Stimulated activated CD4-positive, alpha-beta T cell treated with anti-CD3 and anti-CD28 coated beads, Interleukin-15, amount 100 ng/mL, for 24 hours (primary cell): ENCODE results near the gene TRMT2A.
A peak's percentile ranks its signal among the peaks of the same experiment; 100 is the strongest.

Source experiments
- DNase-seq: peaks from one replicate; pipeline ENCODE4 v3.0.0-alpha.2; 2020

Gene TRMT2A

DNA sequence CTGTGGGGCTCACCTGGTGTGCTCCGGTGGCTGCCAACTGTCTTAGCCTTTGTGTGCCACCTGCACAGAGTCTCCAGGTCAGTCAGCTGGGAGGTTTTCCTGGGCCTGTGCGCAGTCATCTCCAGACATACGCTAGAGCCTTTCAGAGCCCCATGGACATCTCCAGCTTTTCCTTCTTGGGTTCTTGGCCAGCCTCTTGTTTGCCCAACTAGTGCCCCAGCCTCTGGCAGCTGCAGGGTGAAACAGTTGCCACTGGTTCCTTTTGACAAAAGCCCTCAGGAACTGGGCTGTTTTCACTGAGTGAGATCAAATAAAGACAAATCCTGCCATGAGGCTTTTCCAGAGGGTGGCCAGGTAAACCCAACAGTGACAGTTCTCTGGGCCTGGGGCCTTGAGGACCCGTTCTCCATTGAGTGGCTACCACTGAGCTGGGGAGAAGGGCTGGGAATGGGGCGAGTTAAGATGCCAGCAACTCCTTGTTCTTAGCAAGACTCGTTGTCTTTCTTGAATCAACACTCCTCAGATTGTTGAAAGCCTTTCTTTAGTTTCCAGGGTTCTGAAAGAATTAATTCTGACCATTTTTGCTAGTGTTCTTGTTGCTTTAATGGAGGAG, 17.8 kb downstream of the TRMT2A start:
- no peak for DNase-seq

DNA sequence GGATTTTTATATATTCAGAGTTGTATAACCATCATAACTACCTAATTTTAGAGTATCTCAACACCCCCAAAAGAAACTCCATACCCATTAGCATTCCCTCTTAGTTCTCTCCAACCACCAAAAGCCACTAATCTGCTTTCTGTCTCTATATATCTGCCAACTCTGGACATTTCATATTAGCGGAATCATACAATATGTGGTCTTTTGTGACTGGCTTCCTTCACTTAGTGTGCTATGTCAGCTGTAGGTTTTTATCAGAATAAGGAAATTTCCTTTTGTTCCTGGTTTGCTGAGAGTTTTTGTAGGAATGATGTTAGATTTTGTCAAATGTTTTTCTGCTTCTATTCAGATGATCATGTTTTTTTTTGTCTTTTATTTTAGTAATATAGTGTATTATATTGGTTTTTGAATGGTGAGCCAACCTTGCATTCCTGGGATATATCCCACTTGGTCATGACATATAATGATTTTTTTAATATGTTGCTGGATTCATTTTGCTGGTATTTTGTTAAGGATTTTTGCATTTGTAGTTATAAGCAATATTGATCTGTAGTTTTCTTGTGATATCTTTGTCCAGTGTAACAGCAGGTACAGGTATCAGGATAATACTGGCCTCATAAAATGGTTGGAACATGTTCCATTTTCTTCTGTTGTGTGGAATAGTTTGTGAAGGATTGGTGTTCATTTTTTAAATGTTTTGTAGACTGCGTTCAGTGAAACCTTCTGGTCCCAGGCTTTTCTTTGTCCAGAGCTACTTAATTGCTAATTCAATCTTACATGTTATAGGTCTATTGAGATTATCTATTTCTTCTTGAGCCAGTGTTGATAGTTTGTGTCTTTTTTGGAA, 20.2 kb downstream of the TRMT2A start:
- DNase-seq, result no peak

DNA sequence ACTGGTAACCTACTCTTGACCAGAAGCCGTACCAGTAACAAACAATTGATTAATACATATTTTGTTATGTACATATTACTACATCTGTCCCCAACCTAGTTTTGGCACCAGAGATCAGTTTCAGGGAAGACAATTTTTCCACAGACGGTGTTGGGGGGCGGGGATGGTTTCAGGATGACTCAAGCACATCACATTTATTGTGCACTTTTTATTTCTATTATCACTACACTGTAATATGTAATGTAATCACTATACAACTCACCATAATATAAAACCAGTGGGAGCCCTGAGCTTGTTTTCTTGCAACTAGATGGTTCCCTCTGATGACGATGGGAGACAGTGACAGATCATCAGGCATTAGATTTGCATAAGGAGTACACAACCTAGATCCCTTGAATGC, 21.5 kb downstream of the TRMT2A start:
- peak; percentile 64 for DNase-seq

DNA sequence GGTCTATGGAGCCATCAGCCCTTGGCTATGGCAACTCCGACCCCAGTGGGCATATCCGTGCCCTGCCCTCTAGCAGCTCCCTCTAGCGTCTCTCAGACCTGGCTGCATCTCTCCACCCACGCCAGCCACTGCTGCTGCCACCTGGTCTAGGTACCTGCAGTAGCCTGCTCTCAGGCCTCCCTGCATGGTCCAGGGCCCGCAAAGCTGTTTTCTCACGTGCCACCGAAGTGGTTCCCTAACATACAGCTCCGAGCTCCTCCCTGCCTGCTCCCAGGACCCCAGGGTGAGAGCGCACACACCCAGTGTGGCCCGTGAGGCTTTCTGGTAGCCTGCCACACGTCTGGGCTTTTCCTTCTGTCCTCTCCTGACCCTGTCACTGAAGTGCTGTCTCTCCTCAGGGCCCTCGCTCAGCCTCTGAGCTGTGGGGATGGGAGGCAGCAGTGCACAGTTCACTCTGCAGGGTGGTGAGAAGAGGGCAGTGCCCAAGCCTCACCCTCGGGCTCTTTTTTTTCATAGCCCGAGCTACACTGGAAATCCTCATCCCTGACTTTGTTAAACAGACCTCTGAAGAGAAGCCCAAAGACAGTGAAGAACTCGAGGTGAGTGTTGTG, 22.7 kb downstream of the TRMT2A start:
- no peak for DNase-seq

DNA sequence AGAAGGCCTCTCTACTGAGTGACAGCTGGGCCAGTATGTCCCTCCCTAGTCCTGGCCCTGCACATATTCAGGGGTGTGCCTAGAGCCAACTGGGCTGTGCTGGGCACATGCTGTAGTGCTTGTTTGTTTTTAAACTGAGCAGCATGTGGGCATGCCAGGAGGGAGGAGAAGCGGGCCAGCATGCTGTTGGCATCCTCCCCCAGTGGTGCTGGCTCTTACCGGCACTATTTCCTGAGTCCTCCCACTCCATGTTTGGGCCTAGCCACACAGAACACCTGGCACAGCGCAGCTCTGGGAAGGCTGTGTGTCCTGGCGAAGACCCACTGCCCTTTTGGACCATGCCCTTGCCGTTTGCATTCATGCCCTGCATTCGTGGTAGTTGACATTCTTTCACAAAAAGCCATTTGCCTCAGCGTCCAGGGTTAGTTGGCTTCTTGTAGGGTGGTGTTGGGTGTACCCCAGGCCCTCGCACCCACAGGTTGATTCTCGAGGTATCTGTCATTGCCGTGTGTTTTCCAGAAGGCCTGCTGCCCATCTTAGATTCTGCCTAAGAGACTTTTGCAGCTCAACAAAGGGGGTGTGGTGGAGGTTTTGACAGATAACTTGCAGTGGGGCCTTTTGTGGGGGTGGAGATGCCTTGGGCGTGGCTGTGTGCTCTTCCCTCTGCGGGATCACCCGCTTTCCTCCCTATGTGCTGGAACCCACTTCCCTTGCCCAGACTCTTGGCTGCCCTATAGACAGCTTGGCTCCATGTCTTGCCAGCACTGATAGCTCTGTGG, 23.4 kb downstream of the TRMT2A start:
- DNase-seq, result no peak

DNA sequence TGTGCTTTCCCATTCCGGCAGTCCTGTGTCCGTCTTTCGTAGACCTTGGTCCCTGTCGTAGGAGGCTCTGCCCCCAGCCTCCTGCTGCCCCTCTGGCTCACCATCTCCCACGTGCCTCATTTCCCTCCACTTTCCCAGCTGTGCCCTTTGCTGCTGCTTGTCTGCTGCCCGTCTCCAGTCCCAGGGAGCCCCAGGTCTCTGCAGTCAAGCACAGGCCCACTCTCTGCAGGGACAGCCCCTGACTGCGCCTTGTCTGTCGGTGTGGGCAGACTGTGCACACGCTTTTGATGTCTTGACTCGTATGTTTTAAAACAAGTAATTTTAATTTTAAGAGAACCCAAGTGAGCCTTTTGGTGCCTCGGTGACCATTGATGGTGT, 24.6 kb downstream of the TRMT2A start:
- DNase-seq, result no peak

DNA sequence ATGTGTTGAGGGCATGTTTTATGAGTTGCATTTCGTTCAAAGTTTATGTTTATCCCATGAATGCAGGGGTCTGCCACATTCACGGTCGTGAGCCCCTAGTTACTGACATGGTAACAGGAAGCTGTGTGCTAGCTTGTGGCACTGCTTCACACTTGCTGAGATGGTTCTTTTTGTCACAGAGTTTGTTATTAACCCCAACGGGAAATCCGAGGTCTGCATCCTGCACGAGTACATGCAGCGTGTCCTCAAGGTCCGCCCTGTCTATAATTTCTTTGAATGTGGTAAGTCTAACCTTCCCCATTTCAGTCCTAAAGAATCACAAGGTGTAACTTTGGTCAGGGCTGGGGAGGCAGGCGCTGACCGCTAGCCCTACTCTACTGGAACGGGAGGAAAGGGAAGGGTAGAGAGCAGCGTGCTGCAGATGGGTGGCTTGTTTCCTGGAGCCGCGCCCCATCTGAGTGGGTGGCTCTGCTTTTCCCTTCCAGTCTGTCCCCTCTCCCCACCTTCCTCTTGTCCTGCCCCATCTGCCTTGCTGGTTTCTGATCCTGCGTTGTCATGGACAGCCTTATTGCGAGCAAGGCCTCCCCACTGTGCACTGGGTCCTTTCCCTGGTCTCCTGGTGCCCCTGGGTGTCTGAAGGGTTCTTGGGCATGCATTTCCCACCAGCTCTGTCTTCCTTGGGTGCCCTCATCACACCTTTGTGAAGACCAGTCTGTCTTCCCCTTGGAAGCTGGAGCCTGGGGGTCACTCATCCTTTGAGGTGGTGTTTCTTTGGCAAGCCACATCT, 25.1 kb downstream of the TRMT2A start:
- no peak for DNase-seq

DNA sequence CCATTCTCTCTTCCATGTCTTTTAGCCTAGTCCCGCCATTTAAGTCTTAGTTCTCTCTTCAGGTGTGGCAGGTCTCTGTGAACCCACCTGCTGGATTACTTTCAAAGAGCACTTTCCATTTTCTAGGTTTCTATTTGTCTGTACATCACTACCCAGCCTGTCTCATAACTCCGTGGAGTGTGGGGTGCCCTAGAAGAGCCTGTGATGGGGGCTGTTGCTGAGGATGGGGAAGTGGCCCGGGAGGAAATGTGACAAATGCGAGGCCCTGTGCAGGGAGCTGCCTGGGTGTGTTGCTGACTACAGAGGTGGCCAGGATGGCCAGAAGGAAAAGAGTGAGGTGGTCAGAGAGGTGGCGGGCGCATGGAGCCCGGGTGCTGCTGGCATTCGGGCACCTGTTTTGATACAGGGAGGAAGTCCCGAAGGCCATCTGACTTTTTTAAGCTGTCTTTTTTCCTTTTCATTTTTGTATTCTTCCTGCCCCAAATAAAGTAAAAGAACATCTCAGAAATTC, 26.2 kb downstream of the TRMT2A start:
- DNase-seq, result no peak

DNA sequence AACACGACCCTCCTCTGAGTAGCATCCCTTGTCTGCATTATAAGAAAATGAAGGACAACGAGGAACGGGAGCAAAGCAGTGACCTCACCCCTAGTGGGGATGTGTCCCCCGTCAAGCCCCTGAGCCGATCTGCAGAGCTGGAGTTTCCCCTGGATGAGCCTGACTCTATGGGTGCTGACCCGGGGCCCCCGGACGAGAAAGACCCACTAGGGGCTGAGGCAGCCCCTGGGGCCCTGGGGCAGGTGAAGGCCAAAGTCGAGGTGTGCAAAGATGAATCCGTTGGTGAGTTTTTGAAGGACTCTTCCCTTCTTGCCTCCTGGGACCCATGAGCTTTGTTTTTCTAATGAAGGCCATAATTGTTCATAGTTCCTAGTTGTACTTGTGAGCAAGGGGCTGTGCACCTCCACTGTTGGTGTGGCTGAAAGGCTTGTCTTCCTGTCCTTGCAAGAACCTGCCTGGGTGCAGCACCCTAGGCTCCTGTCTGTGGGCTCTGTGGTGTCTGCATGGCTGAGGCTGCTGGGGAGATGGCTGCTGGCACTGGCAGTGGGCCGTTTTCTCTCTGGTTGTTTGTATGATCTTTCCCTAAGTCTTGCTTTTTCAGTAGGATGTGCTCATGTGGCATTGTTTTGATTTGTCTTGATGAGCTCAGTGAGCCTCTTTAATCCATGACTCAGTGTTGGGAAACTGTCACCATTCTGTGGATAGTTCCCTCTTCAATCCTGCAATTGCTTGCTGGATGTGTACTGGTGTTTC, 26.9 kb downstream of the TRMT2A start:
- DNase-seq, result no peak

DNA sequence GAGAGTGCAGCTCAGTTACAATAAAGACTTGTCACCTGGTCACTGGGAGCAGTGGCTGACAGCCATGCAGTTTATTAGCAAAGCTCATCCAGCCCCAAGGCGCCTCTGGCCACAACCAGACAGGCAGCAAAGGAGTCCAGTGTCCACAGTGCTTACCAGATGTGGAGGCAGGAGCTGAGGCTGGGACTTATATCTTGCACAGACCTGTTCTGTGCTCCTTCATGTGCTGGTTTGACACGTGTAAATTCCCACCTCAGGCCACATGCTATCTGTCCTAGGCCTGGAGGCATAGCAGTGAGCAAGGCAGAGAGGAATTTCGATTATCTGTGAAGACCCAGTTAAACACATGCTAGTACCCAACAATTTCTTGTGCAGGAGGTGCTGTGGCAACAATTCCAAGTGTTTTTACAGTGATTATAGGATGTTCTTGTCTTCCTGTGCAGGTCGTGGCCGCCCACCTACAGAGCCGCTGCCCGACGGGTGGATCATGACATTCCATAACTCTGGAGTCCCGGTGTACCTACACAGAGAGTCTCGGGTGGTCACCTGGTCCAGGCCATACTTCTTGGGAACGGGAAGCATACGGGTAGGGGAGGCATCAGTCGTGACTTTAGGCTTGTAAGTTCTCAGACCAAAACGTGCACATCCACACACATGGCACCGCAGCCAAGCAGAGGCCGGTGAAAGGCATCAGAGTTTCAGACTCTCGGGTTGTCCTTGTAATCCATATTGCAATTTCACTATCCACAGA, 27.6 kb downstream of the TRMT2A start:
- DNase-seq, result no peak

DNA sequence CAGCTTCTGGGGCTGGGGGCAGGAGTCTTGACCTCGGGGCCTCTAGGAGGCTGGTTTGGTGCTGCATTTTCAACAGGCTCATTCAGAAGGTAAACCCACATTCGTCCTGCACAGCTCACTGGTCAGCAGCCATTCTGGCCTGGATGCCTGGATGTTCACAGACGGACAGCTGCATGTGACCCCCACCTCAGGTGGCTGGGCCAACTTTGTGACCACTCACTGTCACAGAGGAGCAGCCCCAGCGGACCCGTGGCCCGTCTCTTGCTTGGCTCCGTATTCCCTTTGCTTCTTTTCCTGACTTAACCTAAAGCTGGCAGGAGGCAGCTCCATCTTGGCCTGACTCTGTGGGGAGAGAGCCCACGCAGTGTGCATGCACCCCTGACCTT, 28.8 kb downstream of the TRMT2A start:
- DNase-seq, result no peak

DNA sequence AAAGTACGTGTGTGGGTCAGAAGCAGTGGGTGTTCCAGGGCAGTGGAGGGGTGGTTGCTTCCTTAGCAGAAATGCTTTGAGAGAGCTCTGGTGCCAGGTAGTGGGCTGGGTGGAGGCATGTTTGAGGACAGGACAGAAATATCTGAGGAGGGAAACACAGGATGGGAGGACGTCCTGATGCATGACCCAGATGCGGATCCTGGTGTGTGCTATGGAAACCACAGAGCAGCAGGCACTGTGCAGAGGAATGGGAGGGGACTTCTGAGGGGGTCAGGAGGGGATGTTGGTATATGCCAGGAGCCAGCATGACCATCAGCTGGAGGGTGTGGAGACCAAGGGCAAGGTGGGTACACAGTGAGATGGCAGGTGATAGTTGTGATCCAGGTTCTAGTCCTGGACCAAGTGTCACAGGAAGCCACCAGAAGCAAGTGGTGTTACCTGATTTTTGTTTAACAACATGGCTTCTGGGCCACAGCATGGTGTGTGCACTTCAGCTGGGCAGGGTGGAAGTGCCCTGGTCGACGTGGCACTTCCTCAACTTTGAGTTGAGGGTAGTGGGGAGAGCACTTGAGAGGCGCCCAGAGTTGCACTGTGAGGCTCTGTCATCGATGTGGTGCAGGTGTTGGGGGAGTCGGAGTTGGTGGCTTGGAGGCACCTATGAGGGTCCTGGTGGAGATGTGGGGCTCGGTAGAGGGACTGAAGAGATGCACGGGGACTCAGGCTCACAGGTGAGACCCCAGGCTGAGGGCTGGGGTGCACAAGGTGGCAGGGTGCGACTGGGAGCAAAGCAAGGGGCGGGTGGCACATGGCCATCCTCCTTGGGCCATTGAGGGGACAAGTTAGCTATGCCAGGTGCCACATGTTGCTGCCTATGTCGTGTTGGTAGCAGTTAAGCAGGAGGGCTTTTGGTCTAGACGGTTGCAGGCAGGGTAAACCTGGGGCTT, 29.4 kb downstream of the TRMT2A start:
- DNase-seq, result no peak

DNA sequence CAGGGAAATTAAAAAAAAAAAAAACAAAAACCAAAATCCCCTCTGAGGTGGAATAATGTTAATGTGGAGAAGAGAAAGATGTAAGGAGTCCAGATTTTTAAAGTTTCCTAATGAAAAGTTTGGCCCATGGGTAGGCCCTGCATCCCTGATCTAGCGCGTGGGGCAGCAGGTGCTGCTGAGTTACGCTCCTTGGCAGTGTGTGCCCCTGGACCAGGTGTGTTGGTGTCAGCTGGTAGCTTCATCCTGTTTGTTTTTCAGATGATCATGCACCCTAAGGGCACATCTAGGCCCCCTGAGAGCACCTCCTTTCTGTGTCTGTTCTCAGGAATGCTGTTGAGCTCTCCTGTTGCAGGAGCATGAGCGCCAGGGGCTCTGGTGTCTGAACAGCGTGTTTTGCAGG, 30.3 kb downstream of the TRMT2A start:
- DNase-seq, result no peak

DNA sequence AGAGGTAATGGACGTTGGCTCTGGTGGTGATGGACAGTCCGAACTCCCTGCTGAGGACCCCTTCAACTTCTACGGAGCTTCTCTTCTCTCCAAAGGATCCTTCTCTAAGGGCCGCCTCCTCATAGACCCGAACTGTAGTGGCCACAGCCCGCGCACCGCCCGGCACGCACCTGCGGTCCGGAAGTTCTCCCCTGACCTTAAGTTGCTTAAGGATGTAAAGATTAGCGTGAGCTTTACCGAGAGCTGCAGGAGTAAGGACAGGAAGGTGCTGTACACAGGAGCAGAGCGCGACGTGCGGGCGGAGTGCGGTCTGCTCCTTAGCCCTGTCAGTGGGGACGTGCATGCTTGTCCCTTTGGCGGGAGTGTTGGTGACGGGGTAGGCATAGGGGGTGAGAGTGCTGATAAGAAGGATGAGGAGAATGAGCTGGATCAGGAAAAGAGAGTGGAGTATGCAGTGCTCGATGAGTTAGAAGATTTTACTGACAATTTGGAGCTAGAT, 30.9 kb downstream of the TRMT2A start:
- DNase-seq, result no peak

DNA sequence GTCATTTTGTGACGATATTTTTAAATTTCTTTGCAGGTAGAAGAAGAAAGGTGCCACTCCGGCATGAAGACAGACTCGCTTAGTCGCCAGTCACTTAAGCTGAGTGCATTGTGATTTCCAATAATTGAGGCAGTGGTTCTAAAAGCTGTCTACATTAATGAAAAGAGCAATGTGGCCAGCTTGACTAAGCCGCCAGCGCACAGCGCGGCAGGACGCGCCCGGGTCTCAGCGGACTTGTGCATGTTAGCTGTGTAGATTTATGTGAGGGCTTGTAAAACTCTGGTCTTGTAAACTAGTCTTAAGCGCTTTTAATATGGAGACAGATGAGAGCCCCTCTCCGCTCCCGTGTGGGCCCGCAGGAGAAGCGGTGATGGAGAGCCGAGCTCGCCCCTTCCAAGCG, 31.4 kb downstream of the TRMT2A start:
- DNase-seq, result no peak

DNA sequence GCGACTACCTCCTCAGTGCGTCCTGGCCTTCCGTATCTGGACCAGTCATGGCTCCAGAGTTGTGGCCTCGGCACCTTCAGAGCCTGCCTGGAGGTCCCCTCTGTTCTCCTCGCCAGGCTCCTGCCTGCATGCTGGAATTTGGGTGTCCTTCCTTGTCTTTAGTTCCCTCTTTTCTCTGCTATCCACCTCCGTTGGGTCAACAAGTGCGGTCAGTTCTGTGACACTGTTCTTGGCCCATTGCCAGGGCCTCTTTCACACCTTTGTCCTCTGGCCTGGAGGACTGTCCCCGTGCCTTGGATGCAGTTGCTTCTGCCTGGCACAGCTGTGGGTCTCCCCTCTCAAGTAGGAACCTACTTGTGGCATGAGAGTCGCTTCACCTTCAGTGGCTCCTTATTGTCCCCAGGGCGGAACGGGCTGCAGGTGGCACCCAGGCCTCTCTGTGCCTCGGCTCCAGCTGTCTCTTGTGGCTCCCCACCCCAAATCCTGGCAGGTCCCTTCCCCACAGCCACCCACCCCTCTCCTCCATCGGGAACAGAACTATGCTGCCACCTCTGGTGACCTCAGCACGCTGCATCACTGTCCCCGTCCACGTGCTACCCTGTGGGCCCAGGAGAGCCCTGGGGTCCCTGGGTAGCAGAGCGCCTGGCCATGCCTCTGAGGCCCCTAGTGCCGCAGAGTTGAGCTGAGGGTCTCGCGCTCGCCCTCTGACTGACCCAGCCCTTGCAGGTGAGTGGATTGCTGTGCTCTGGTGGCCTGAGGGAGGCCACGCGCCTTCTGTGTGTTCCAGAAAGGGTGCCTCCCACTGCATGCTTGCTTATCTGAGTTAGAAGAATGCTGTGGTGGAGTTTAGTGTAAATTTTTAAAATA, 32.2 kb downstream of the TRMT2A start:
- DNase-seq, result peak; percentile 40

DNA sequence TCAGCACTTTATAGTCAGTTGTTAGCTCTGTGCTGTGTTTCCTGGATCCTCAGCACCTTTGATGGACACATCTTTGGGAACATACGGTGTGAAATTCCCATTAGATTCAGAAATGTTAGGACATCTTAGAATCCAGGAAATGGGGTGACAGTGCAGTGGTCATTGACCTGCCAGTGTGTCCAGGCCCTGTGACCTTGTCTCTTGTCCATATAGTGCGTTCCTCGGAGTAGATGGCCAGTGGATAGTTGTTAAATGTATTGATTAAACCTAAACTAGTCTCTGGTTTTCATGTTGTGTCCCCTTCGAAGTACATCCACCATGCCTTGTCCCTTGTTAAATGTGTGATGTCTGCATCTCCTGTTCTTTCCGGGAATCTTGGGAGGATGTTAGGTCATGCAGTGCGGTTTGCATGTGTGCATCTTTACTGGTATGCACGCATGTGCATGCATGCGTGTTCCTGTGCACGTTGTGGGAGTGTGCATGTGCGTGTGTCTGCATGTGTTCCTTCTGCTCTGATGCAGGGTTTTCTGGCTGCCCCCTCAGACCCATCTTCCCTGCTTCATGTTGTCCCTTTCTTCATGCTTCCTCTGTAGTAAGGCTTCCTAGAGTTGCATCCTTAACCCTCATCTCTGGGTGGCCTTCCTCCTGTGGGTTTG, 33.0 kb downstream of the TRMT2A start:
- no peak for DNase-seq
